GM12892 (cell line): Measurements from ENCODE around the gene LIN37.
"Not testable (repeated sequence)": the region's sequence is repeated elsewhere in the genome, so short reads cannot be mapped to it uniquely, and the experiment has no call there.

Source experiments
- DNase-seq: peaks from one replicate; pipeline ENCODE4 v3.0.0; 2011; ENCODE audit not compliant: insufficient read length
- FAIRE-seq: peaks from 2 replicates; lab custom pipeline; 2011; peaks lifted over from hg19 to GRCh38; lab: Jason Lieb, UNC
- POLR2A ChIP-seq: IDR thresholded peaks from 2 replicates; pipeline ENCODE4 v1.6.1; 2011; ENCODE audit warnings: low read depth, low read length, control low read depth
- POLR2AphosphoS5 ChIP-seq: IDR thresholded peaks from 2 replicates; pipeline ENCODE4 v1.6.1; 2011; ENCODE audit warnings: low read depth, low read length, control low read depth
- TAF1 ChIP-seq: IDR thresholded peaks from 2 replicates; pipeline ENCODE4 v1.6.1; 2011; ENCODE audit warnings: low read depth, mild to moderate bottlenecking, control low read depth, low read length, borderline replicate concordance

Gene LIN37

GRCh38 chr19:35787227-35787799 lies 38.9 kb downstream of the LIN37 start:
- TF ChIP-seq POLR2A (no peak), POLR2AphosphoS5 (no peak), TAF1 (no peak)
- FAIRE-seq (no peak), DNase-seq (no peak)

- FAIRE-seq (no peak), DNase-seq (no peak)
- TF ChIP-seq POLR2AphosphoS5, result no peak
- no peak for TF ChIP-seq POLR2A
- TF ChIP-seq TAF1, result no peak
Observed at GRCh38 chr19:35788205-35788960, 40.0 kb downstream of the LIN37 start.

- DNase-seq (no peak), FAIRE-seq (no peak)
- TF ChIP-seq POLR2A, result no peak
- TF ChIP-seq TAF1, result no peak
- TF ChIP-seq POLR2AphosphoS5, result no peak
Observed at GRCh38 chr19:35789195-35789977, 41.0 kb downstream of the LIN37 start.

- FAIRE-seq (no peak), DNase-seq (no peak)
- no peak for TF ChIP-seq POLR2AphosphoS5
- no peak for TF ChIP-seq TAF1
- no peak for TF ChIP-seq POLR2A
Observed at GRCh38 chr19:35789978-35790944, 41.9 kb downstream of the LIN37 start.

GRCh38 chr19:35790981-35791813 lies 42.8 kb downstream of the LIN37 start:
- no peak for TF ChIP-seq POLR2A
- no peak for TF ChIP-seq POLR2AphosphoS5
- TF ChIP-seq TAF1, result no peak
- FAIRE-seq (no peak), DNase-seq (no peak)

GRCh38 chr19:35791814-35792279 lies 43.5 kb downstream of the LIN37 start:
- no peak for DNase-seq
- TF ChIP-seq POLR2AphosphoS5, result no peak
- no peak for TF ChIP-seq TAF1
- TF ChIP-seq POLR2A, result no peak
- no peak for FAIRE-seq

GRCh38 chr19:35792312-35792711 lies 43.9 kb downstream of the LIN37 start:
- no peak for FAIRE-seq
- no peak for TF ChIP-seq POLR2A

GRCh38 chr19:35792888-35793287 lies 44.5 kb downstream of the LIN37 start:
- FAIRE-seq (no peak), DNase-seq (no peak)
- TF ChIP-seq POLR2AphosphoS5 (no peak), TAF1 (no peak), POLR2A (no peak)

More at GRCh38 chr19:35792312-35792711, 43.9 kb downstream of the LIN37 start:
- no peak for DNase-seq

- no peak for DNase-seq
- no peak for FAIRE-seq
- TF ChIP-seq POLR2A (no peak), POLR2AphosphoS5 (no peak), TAF1 (no peak)
Observed at GRCh38 chr19:35793381-35794165, 45.2 kb downstream of the LIN37 start.

- not testable (repeated sequence) for FAIRE-seq, DNase-seq
Observed at GRCh38 chr19:35795564-35795963, 47.2 kb downstream of the LIN37 start.
